ENCODE measurements around the gene UPF1.

UPF1 gene

GRCh38 chr19:18878058-18878797 lies 46.5 kb downstream of the UPF1 start:
- DNase-seq = no peak

- no peak for DNase-seq
Observed at GRCh38 chr19:18878858-18879578, 47.3 kb downstream of the UPF1 start.

GRCh38 chr19:18879579-18880373 lies 48.0 kb downstream of the UPF1 start:
- peak in 1 of 2 experiments; percentile 32 for DNase-seq

- no peak for DNase-seq
Observed at GRCh38 chr19:18881491-18881890, 49.7 kb downstream of the UPF1 start.

GRCh38 chr19:18883526-18884304 lies 52.0 kb downstream of the UPF1 start:
- no peak for DNase-seq

GRCh38 chr19:18886972-18887371 lies 55.2 kb downstream of the UPF1 start:
- DNase-seq = no peak

- DNase-seq = no peak
Observed at GRCh38 chr19:18889949-18890745, 58.4 kb downstream of the UPF1 start.

- DNase-seq = no peak
Observed at GRCh38 chr19:18893587-18894253, 62.0 kb downstream of the UPF1 start.

GRCh38 chr19:18894254-18895037 lies 62.7 kb downstream of the UPF1 start:
- no peak for DNase-seq

GRCh38 chr19:18895038-18895823 lies 63.5 kb downstream of the UPF1 start:
- peak; percentile 43 to 78 for DNase-seq

- no peak for DNase-seq
Observed at GRCh38 chr19:18895824-18896341, 64.1 kb downstream of the UPF1 start, which contains the start of gene CERS1. Gene CERS1, minus strand, starts transcription at chr19:18896158. Its CDS starts 86 bp downstream, at chr19:18896072.

GRCh38 chr19:18896421-18896841 lies 64.7 kb downstream of the UPF1 start:
- no peak for DNase-seq

GRCh38 chr19:18897094-18898029 lies 65.6 kb downstream of the UPF1 start:
- no peak for DNase-seq

GRCh38 chr19:18898081-18898606 lies 66.4 kb downstream of the UPF1 start:
- DNase-seq = no peak

GRCh38 chr19:18898607-18899408 lies 67.0 kb downstream of the UPF1 start:
- DNase-seq = no peak

- DNase-seq = no peak
Observed at GRCh38 chr19:18899624-18900560, 68.1 kb downstream of the UPF1 start.

Measured in SW 1271 (cell line).